ACHN (cell line): Measurements from ENCODE around the gene SLC35F6.

Experiments used
- DNase-seq: peaks from one replicate; pipeline ENCODE4 v3.0.0-alpha.2; 2015
- in situ Hi-C: cut with HindIII; loops from 2 replicates; pipeline ENCODE4 v1.10.0; 2017; ENCODE audit warnings: low sequenced_read_pairs, low pct_ligation_motif_present, low pct_unique_long_range_greater_than_20kb

SLC35F6 gene, protein sequence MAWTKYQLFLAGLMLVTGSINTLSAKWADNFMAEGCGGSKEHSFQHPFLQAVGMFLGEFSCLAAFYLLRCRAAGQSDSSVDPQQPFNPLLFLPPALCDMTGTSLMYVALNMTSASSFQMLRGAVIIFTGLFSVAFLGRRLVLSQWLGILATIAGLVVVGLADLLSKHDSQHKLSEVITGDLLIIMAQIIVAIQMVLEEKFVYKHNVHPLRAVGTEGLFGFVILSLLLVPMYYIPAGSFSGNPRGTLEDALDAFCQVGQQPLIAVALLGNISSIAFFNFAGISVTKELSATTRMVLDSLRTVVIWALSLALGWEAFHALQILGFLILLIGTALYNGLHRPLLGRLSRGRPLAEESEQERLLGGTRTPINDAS

GRCh38 chr2:26764078-26764887 is at the start of gene SLC35F6:
TSS of gene SLC35F6 (plus strand) at chr2:26764284. CDS start at chr2:26764350, 66 bp downstream.
- peak; percentile 84 for DNase-seq

GRCh38 chr2:26715528-26716270 is 48.4 kb upstream of the SLC35F6 start:
- DNase-seq, result no peak
- in situ Hi-C loops, result no loop called here

More at GRCh38 chr2:26764078-26764887, at the start of gene SLC35F6:
- in situ Hi-C loops, result loop anchor here (25.0 kb wide), 1 partner anchor 177 kb away; no protein-coding TSS in a partner anchor

DNA sequence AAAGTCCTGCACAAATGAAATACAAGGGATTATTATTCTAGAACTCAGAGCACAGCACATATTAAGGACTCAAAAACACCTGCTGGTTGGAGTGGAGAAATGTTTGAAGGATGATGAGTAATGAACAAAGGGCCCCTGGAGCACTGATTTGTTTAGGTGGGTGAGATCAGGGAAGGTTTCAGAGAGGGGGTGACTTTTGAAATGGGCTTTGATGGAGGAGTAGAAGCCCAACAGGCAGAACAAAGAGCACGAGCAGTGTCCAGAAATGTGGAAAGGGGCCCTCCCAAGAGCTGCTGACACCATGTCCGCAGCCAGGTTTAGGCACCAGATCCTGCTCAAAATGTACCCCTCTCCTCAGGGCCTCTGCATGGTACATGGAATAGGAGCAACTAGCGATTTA is 47.7 kb upstream of the SLC35F6 start:
- in situ Hi-C loops, result no loop called here

GRCh38 chr2:26716769-26717168 is 47.3 kb upstream of the SLC35F6 start:
- in situ Hi-C loops, result no loop called here
- no peak for DNase-seq

More for the DNA sequence above, 47.7 kb upstream of the SLC35F6 start:
- DNase-seq, result no peak

- in situ Hi-C loops, result no loop called here
- no peak for DNase-seq
These were observed 46.7 kb upstream of the SLC35F6 start for GRCh38 chr2:26717362-26717761.

DNA sequence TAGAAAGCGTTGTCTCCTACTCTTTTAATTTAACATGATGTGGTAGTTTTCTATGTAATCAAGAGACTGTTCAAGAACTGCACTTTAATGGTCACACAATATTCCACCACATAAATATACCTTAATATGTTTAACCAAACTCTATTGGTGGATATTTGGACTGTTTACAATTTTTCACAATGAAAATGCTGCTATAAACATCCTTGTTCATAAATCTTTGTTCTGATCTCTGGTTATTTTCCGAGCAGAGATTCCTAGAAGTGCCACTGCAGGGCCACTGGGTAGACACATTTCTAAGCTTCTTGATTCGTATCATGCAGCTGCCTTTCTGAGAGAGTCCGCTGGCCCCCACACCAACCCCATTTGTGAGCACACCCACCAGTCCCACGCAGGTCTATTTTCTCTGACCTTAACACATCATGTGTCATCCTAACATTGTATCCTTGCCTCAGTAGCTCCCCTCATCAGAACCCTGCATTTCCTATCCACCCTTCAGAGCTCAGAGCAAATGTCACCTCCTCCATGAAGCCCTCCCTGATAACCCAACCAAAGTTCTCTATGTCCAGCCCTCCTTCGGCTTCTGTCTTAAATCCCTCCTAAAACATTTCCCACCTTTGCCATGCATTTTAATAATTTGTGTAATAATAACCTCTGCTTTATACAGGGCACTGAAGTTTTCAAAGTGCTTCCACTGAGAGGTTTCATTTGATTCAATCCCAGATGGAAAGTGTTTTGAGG is 45.0 kb upstream of the SLC35F6 start:
- in situ Hi-C loops, result no loop called here

GRCh38 chr2:26720322-26721114 is 43.6 kb upstream of the SLC35F6 start:
- peak; percentile 48 for DNase-seq
- in situ Hi-C loops, result no loop called here

More for the DNA sequence above, 45.0 kb upstream of the SLC35F6 start:
- no peak for DNase-seq

GRCh38 chr2:26721115-26722032 is 42.7 kb upstream of the SLC35F6 start:
- in situ Hi-C loops, result no loop called here
- DNase-seq, result peak; percentile 27

DNA sequence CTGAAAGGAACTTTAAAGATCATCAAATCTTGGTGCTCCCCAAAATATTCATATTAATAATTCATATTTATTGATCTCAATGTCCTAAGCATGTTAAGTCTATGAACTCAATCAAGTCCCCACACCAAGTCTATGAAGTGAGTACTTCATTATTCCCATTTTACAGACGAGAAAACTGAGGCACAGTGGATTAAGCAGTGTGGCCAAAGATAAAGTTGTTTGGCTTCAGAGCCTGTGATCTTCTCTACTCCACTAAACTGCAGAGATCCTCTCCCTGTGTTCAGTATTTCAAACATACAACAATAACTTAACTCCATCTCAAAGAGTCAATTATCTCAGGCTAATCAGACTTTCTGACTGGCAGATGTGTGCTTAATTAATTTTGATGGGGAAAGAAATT is 41.8 kb upstream of the SLC35F6 start:
- in situ Hi-C loops, result no loop called here
- DNase-seq, result no peak

- no peak for DNase-seq
- in situ Hi-C loops, result no loop called here
These were observed 41.2 kb upstream of the SLC35F6 start for GRCh38 chr2:26722911-26723310.

- in situ Hi-C loops, result no loop called here
- no peak for DNase-seq
These were observed 40.6 kb upstream of the SLC35F6 start for GRCh38 chr2:26723475-26723874.

DNA sequence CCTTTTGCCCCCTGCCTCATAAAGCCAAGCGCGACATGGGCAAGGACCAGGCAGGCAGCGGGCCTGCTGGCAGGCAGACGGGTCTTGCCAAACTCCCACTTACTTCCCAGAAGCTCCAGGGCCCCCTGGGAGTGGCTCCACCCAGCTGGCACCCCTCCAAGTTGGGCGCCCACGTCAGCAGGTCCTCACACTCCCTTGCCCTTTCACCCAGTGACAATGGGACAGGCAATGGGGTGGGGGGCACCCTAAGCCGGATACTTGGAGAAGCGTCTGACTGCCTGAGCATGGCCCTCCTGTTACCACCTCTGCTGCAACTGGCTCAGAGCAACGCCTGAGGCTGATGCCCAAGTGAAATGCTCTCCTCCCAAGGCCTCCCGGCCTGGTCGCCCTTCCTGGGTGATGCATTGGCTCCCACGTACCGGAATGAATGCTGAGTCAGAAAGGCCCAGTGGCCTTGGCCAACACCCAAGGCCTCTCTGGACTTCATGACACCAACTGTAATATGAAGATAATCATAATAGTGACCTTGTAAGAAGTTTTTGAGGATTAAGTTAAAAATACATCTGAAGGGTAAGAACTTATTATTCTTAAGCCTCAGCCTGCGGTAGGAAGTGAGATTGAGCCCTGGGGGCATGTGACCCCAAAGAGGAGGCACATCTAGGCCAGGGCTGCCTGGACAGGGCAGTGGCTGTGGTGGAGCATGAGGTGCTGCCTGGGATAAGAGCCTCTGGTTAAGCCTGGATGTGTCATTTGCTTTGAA is 39.9 kb upstream of the SLC35F6 start:
- peak; percentile 78 for DNase-seq
- in situ Hi-C loops, result no loop called here

- in situ Hi-C loops, result no loop called here
- DNase-seq, result no peak
These were observed 39.1 kb upstream of the SLC35F6 start for GRCh38 chr2:26724784-26725520.

DNA sequence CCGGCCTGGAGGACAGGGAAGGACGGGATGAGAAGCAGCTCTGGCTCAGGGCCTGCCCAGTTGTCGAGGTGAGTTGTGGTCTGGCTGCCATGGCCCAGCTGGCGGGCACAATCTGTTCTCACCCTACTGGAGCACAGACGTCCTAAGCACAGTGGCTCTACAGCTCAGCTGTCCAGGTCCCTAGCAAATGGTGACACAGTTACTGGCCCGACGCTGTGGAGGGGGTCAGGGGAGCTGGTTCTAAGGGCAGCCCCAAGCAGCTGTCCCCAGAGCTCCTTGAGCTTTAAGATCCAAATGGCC is 38.6 kb upstream of the SLC35F6 start:
- no peak for DNase-seq
- in situ Hi-C loops, result no loop called here

DNA sequence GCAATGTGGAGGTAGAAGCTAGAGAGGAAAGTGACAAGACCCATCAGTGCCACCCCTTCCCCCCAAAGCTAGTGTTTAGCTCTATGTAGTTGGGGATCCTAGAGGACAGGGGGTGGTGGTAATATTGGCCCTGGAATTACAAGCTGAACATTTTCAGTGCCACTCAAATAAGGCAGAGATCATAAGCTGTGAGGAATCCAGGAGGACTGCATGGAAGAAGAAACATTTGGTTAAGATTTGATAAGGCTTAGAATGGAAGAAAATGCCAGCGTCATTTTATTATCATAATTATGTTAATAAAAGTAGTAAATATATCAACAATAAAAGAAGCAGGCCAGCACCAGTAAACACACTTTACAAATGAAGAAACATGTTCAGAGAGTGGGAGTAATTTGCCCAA is 37.9 kb upstream of the SLC35F6 start:
- no peak for DNase-seq
- in situ Hi-C loops, result no loop called here
